Esophagus squamous epithelium (tissue), 5 donors: ENCODE results near the gene PAM. TPM values are rescaled to one million over a fixed set of nuclear protein-coding genes. Genes with fewer than 3 reads are reported as not detected.

Experiments used
- DNase-seq: peaks from one replicate; lab custom pipeline; 2025; lab: John Stamatoyannopoulos, UW
- H3K27ac ChIP-seq, 4 donors: fragments of 200-600 bp; sonication (generic); one replicate each; pipeline ENCODE4 v1.5.1; 2016 to 2019; ENCODE audit warnings: mild to moderate bottlenecking in 1 of 4
- H3K27me3 ChIP-seq, 4 donors: fragments of 200-600 bp; sonication (generic); 1 replicate in 3 of 4; 2 replicates in 1 of 4; pipeline versions ENCODE4 v1.5.1 to v1.6.0; 2017 to 2021; ENCODE audit warnings: antibody characterized with exemption in 1 of 4
- H3K36me3 ChIP-seq, 3 donors: fragments of 200-600 bp; sonication (generic); one replicate each; pipeline ENCODE4 v1.5.1; 2016 to 2019
- H3K4me1 ChIP-seq, 3 donors: fragments of 200-600 bp; sonication (generic); one replicate each; pipeline ENCODE4 v1.5.1; 2017 to 2019
- H3K4me3 ChIP-seq, 4 donors: fragments of 200-600 bp; sonication (generic); 1 replicate in 3 of 4; 2 replicates in 1 of 4; pipeline ENCODE4 v1.5.1; 2016 to 2019; ENCODE audit warnings: mild to moderate bottlenecking in 2 of 4, moderate library complexity in 1 of 4
- H3K9me3 ChIP-seq, 3 donors: fragments of 200-600 bp; sonication (generic); one replicate each; pipeline ENCODE4 v1.5.1; 2016 to 2019
- POLR2A ChIP-seq, 4 donors: fragments of 450-650 bp; IDR thresholded peaks; one replicate each; pipeline ENCODE4 v1.6.1; 2017; ENCODE audit warnings: antibody characterized with exemption in 4 of 4, mild to moderate bottlenecking in 4 of 4, moderate library complexity in 3 of 4
- WGBS, 2 donors: methylation state at CpG; one replicate each; pipeline ENCODE4 v1.1.5; 2018; 5-methylcytosine and 5-hydroxymethylcytosine counted together
- intact Hi-C: fragments of 100-400 bp; cut with DNase I; formaldehyde crosslinking; loops from one replicate; pipeline ENCODE4 v1.15.0; 2022
- total RNA-seq, 4 donors: library from RNA; depleted of rRNA; stranded (reverse); fragments of >200 nt; gene quantifications; one replicate each; pipeline ENCODE4 v1.1.0, GENCODE V29; 2016
- TF ChIP-seq, protein P1 (sequence below), 6 experiments: fragments of 450-650 bp in 4 of 6; fragments of 200-600 bp in 2 of 6; sonication (generic) in 2 of 6; IDR thresholded peaks; one replicate each; pipeline ENCODE4 v1.5.1; 2016 to 2019; ENCODE audit warnings: antibody characterized with exemption in 6 of 6, mild to moderate bottlenecking in 4 of 6, moderate library complexity in 4 of 6
- donor health status: DM: yes; HTN: yes; CAD: no.

Gene PAM
- total RNA-seq, 4 donors from 2014 or later, result 33.0 to 88.5 (median 53.8) TPM

DNA sequence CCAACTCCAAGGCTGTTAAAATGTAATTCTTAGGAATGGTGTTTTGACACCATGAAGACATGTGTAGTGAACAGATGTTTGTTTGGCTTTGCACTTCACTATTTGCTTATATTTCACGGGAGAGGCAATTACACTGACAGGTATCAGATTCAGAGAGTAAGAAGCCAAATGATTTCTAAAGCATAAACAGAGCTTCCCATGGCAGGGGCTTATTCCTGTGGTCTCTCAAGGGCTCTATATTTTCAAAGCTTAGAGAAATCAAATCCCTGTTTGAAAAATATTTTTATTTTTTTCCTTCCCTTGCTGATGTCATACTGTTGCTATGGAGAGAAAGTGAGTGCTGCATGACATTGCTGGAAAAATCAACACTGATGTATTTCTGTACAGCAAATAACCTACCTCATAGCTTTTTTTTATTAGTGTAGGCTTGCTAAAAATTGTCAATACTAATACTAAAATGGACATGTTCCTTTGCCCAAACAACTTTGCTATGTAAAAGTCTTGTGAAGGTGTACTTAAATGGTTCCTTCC, 203.4 kb downstream of the PAM start:
- WGBS, 2 donors, result 24 to 44% methylated on average over 1 of the region's 1 CpG
- no peak for TF ChIP-seq POLR2A (IDR thresholded peaks at IDR 0.05)
- TF ChIP-seq, protein P1, sequence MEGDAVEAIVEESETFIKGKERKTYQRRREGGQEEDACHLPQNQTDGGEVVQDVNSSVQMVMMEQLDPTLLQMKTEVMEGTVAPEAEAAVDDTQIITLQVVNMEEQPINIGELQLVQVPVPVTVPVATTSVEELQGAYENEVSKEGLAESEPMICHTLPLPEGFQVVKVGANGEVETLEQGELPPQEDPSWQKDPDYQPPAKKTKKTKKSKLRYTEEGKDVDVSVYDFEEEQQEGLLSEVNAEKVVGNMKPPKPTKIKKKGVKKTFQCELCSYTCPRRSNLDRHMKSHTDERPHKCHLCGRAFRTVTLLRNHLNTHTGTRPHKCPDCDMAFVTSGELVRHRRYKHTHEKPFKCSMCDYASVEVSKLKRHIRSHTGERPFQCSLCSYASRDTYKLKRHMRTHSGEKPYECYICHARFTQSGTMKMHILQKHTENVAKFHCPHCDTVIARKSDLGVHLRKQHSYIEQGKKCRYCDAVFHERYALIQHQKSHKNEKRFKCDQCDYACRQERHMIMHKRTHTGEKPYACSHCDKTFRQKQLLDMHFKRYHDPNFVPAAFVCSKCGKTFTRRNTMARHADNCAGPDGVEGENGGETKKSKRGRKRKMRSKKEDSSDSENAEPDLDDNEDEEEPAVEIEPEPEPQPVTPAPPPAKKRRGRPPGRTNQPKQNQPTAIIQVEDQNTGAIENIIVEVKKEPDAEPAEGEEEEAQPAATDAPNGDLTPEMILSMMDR (IDR thresholded peaks at IDR 0.05), result no peak
- Histone ChIP-seq H3K9me3 (no peaks in the 10 kb centered on the region), H3K4me3 (no peak overlapping the region), H3K27me3 (no peaks in the 10 kb centered on the region), H3K4me1 (peaks cover 0 to 13% (median 0%) of the 10 kb centered on the region in 3 donors), H3K27ac (peak overlapping the region in 1 of 4 donors; percentile 23), H3K36me3 (no peaks in the 10 kb centered on the region)
- intact Hi-C loops, result no loop called here
- DNase-seq, result no peak

- no peak for TF ChIP-seq POLR2A (IDR thresholded peaks at IDR 0.05)
- TF ChIP-seq, protein P1 (IDR thresholded peaks at IDR 0.05), result no peak
- Histone ChIP-seq H3K36me3 (no peaks in the 10 kb centered on the region), H3K4me3 (no peak overlapping the region), H3K27me3 (no peaks in the 10 kb centered on the region), H3K9me3 (no peaks in the 10 kb centered on the region), H3K27ac (peak overlapping the region in 1 of 4 donors; percentile 23), H3K4me1 (peaks cover 0 to 13% (median 0%) of the 10 kb centered on the region in 3 donors)
- intact Hi-C loops, result no loop called here
- DNase-seq, result no peak
- 11 to 18% methylated on average over 1 of the region's 1 CpG for WGBS, 2 donors
These were observed 203.9 kb downstream of the PAM start for GRCh38 chr5:102959055-102959454.

DNA sequence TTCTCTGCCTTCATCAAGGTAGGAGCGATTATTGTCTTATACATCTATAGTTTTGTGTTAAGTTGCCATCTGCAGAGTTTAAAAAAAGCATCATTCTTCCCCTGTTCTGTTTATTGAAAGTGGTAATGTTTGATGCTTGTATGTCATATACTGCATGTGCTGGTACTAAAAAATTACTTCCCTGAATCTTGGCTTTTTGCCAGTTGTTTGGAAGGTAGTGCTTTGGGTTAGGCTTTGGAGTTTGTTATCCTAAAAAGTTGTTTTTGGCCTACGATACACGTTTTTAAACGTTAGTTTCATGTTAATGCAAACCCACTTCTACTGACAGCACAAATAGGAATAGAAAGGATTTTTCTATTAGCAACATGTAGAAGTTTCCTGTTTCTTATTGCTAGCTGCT, 206.6 kb downstream of the PAM start:
- DNase-seq, result no peak
- no peak overlapping the region for H3K4me3 ChIP-seq
- 60 to 64% methylated on average over 4 of the region's 4 CpGs for WGBS, 2 donors
- H3K9me3 ChIP-seq, result no peaks in the 10 kb centered on the region
- H3K27me3 ChIP-seq, result no peaks in the 10 kb centered on the region
- H3K36me3 ChIP-seq, result no peaks in the 10 kb centered on the region
- intact Hi-C loops, result no loop called here
- H3K27ac ChIP-seq, result no peak overlapping the region
- peaks cover 0 to 13% (median 0%) of the 10 kb centered on the region in 3 donors for H3K4me1 ChIP-seq
- TF ChIP-seq, protein P1 (IDR thresholded peaks at IDR 0.05), result no peak
- TF ChIP-seq POLR2A (IDR thresholded peaks at IDR 0.05), result no peak

- no peak for TF ChIP-seq POLR2A (IDR thresholded peaks at IDR 0.05)
- TF ChIP-seq, protein P1 (IDR thresholded peaks at IDR 0.05), result no peak
- WGBS, 2 donors, result 81 to 93% methylated on average over 1 of the region's 1 CpG
- Histone ChIP-seq H3K36me3 (no peaks in the 10 kb centered on the region), H3K9me3 (no peaks in the 10 kb centered on the region), H3K27ac (no peak overlapping the region), H3K4me1 (no peaks in the 10 kb centered on the region), H3K27me3 (no peaks in the 10 kb centered on the region), H3K4me3 (no peak overlapping the region)
- intact Hi-C loops, result no loop called here
- DNase-seq, result no peak
These were observed 210.5 kb downstream of the PAM start for GRCh38 chr5:102965653-102966052.

DNA sequence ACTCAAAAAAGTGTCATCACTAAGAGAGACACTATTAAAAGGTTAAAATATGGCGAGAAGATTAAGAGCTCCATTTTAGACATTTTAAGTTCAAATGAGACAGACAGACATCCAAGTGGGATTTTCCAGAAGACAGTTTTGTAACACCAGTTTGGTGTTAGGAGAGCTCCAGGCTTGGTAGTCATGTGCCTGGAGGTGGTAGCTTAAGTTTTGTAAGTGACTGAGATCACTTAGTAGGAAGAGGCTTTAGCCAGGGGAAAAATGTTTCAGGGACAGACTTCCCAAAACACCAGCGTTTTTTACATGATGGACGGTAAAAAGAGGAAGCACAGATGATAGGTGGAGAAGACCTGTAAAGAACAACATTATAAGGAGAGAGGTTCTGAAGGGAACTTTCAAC, 214.5 kb downstream of the PAM start:
- Histone ChIP-seq H3K36me3 (no peaks in the 10 kb centered on the region), H3K27ac (no peak overlapping the region), H3K4me1 (no peaks in the 10 kb centered on the region), H3K9me3 (no peaks in the 10 kb centered on the region), H3K27me3 (no peaks in the 10 kb centered on the region), H3K4me3 (no peak overlapping the region)
- no peak for DNase-seq
- TF ChIP-seq POLR2A (IDR thresholded peaks at IDR 0.05), result no peak
- TF ChIP-seq, protein P1 (IDR thresholded peaks at IDR 0.05), result no peak
- intact Hi-C loops, result no loop called here
- WGBS, 2 donors, result 73 to 79% methylated on average over 3 of the region's 3 CpGs
